Stomach (tissue), 9 donors: ENCODE measurements around the gene ELL2. TPM values are rescaled to one million over a fixed set of nuclear protein-coding genes. Genes with fewer than 3 reads are reported as not detected.
A peak's percentile ranks its signal among the peaks of the same experiment; 100 is the strongest.

ENCODE experiments used
- DNase-seq, 2 donors: peaks; one replicate each; pipeline versions ENCODE4 v3.0.0 to v3.0.0-alpha.2; 2013 to 2019
- H3K27ac ChIP-seq, 5 donors: fragments of 200-600 bp in 4 of 5; sonication (generic) in 4 of 5; one replicate each; pipeline ENCODE4 v1.5.1; 2013 to 2019; ENCODE audit warnings: mild to moderate bottlenecking in 1 of 5, moderate library complexity in 1 of 5
- H3K27me3 ChIP-seq, 3 donors: fragments of 200-600 bp; sonication (generic); one replicate each; pipeline ENCODE4 v1.5.1; 2017 to 2019; ENCODE audit warnings: mixed run types in 1 of 3
- H3K36me3 ChIP-seq, 4 donors: fragments of 200-600 bp; sonication (generic); 1 replicate in 3 of 4; 2 replicates in 1 of 4; pipeline ENCODE4 v1.5.1; 2016 to 2019
- H3K4me1 ChIP-seq, 4 donors: fragments of 200-600 bp; sonication (generic); one replicate each; pipeline ENCODE4 v1.5.1; 2016 to 2019
- H3K4me3 ChIP-seq, 4 donors: fragments of 200-600 bp; sonication (generic) in 3 of 4; one replicate each; pipeline ENCODE4 v1.5.1; 2016 to 2019; ENCODE audit warnings: mild to moderate bottlenecking in 1 of 4
- H3K9me3 ChIP-seq, 4 donors: fragments of 200-600 bp; sonication (generic); one replicate each; pipeline ENCODE4 v1.5.1; 2016 to 2019
- EP300 ChIP-seq: sonication (generic); formaldehyde crosslinking; IDR thresholded peaks from one replicate; pipeline ENCODE4 v1.6.1; 2017; ENCODE audit warnings: antibody characterized with exemption
- POLR2A ChIP-seq, 4 donors: fragments of 450-650 bp; IDR thresholded peaks; one replicate each; pipeline ENCODE4 v1.6.1; 2016; ENCODE audit warnings: antibody characterized with exemption in 4 of 4, control low read depth in 2 of 4, mild to moderate bottlenecking in 1 of 4, moderate library complexity in 1 of 4
- POLR2AphosphoS5 ChIP-seq, 3 donors: sonication (generic); formaldehyde crosslinking; IDR thresholded peaks; one replicate each; pipeline ENCODE4 v1.6.1; 2016; ENCODE audit warnings: antibody characterized with exemption in 3 of 3
- WGBS, 5 donors: extraction: QIAGEN DNeasy Blood & Tissue Kit in 3 of 5; methylation state at CpG; one replicate each; pipeline versions ENCODE4 v1.1.5 to v1.1.7; 2013 to 2018; 5-methylcytosine and 5-hydroxymethylcytosine counted together
- intact Hi-C: fragments of 100-400 bp; cut with DNase I; formaldehyde crosslinking; loops from one replicate; pipeline ENCODE4 v1.15.1; 2023; ENCODE audit warnings: low total_unique reads
- polyA plus RNA-seq, 3 donors: library from polyadenylated mRNA; stranded (reverse); fragments of 200-250 nt; gene quantifications; one replicate each; pipeline ENCODE4 v1.2.3, GENCODE V29; 2013
- total RNA-seq, 5 donors: library from RNA; depleted of rRNA; stranded (reverse); fragments of >200 nt; gene quantifications; one replicate each; pipeline versions ENCODE4 v1.1.0 to v1.2.3, GENCODE V29; 2014 to 2016
- TF ChIP-seq, protein P1 (sequence below), 7 experiments: fragments of 450-650 bp in 4 of 7; fragments of 200-600 bp in 3 of 7; sonication (generic) in 3 of 7; IDR thresholded peaks; one replicate each; pipeline ENCODE4 v1.5.1; 2016 to 2019; ENCODE audit warnings: antibody characterized with exemption in 7 of 7, control low read depth in 2 of 7, mild to moderate bottlenecking in 1 of 7
- donor health status: healthy with polysubstance abuse.
- donor health status: Bipolar disorder and iron deficiency.
- donor health status: healthy.

Gene ELL2
- total and polyA plus RNA-seq, 8 donors: 24.7 to 279 (median 98.0) TPM

GRCh38 chr5:95966005-95966404 is 4.4 kb upstream of the ELL2 start:
- no peak for DNase-seq
- 33 to 72% (median 43%) methylated on average over 2 of the region's 2 CpGs for WGBS, 5 donors
- Histone ChIP-seq H3K27me3 (no peaks in the 10 kb centered on the region), H3K9me3 (peaks cover 0 to 6% (median 0%) of the 10 kb centered on the region in 4 donors), H3K4me1 (peaks cover 0 to 29% (median 16%) of the 10 kb centered on the region in 4 donors), H3K27ac (peak overlapping the region in 4 of 5 donors; percentile 7 to 100 (median 30)), H3K36me3 (no peaks in the 10 kb centered on the region), H3K4me3 (no peak overlapping the region)
- intact Hi-C loops: no loop called here
- TF ChIP-seq POLR2AphosphoS5 (IDR thresholded peaks at IDR 0.05): no peak

- Histone ChIP-seq H3K4me1 (peaks cover 0 to 39% (median 22%) of the 10 kb centered on the region in 4 donors), H3K36me3 (no peaks in the 10 kb centered on the region), H3K27ac (peak overlapping the region in 3 of 5 donors; percentile 11 to 100 (median 99)), H3K27me3 (no peaks in the 10 kb centered on the region), H3K9me3 (no peaks in the 10 kb centered on the region), H3K4me3 (no peak overlapping the region)
- DNase-seq: peak in 1 of 2 donors; percentile 40
- 60 to 72% (median 62%) methylated on average over 8 of the region's 8 CpGs for WGBS, 5 donors
- intact Hi-C loops: no loop called here
- TF ChIP-seq EP300 (no peak), POLR2A (IDR thresholded peaks at IDR 0.05) (no peak), POLR2AphosphoS5 (IDR thresholded peaks at IDR 0.05) (no peak)
- TF ChIP-seq, protein P1, sequence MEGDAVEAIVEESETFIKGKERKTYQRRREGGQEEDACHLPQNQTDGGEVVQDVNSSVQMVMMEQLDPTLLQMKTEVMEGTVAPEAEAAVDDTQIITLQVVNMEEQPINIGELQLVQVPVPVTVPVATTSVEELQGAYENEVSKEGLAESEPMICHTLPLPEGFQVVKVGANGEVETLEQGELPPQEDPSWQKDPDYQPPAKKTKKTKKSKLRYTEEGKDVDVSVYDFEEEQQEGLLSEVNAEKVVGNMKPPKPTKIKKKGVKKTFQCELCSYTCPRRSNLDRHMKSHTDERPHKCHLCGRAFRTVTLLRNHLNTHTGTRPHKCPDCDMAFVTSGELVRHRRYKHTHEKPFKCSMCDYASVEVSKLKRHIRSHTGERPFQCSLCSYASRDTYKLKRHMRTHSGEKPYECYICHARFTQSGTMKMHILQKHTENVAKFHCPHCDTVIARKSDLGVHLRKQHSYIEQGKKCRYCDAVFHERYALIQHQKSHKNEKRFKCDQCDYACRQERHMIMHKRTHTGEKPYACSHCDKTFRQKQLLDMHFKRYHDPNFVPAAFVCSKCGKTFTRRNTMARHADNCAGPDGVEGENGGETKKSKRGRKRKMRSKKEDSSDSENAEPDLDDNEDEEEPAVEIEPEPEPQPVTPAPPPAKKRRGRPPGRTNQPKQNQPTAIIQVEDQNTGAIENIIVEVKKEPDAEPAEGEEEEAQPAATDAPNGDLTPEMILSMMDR (IDR thresholded peaks at IDR 0.05): no peak
Measured at GRCh38 chr5:95963650-95964410, 2.2 kb upstream of the ELL2 start.

GRCh38 chr5:95962785-95963184 is 1.1 kb upstream of the ELL2 start:
- intact Hi-C loops: no loop called here
- Histone ChIP-seq H3K27ac (peak overlapping the region; percentile 64 to 100 (median 99)), H3K27me3 (no peaks in the 10 kb centered on the region), H3K36me3 (no peaks in the 10 kb centered on the region), H3K9me3 (no peaks in the 10 kb centered on the region), H3K4me1 (peaks cover 7 to 49% (median 29%) of the 10 kb centered on the region in 4 donors), H3K4me3 (peak overlapping the region in 3 of 4 donors; percentile 78 to 91 (median 89))
- 47 to 62% (median 51%) methylated on average over 6 of the region's 6 CpGs for WGBS, 5 donors
- peak in 1 of 2 donors; percentile 39 for DNase-seq
- TF ChIP-seq, protein P1 (IDR thresholded peaks at IDR 0.05): no peak
- TF ChIP-seq POLR2AphosphoS5 (IDR thresholded peaks at IDR 0.05) (no peak), EP300 (no peak), POLR2A (IDR thresholded peaks at IDR 0.05) (no peak)

- WGBS, 5 donors: 41 to 56% (median 46%) methylated on average over 8 of the region's 8 CpGs
- no peaks in the 10 kb centered on the region for H3K9me3 ChIP-seq
- H3K36me3 ChIP-seq: no peaks in the 10 kb centered on the region
- no peak for TF ChIP-seq EP300
- TF ChIP-seq POLR2A (IDR thresholded peaks at IDR 0.05): no peak
- no peak for TF ChIP-seq POLR2AphosphoS5 (IDR thresholded peaks at IDR 0.05)
- TF ChIP-seq, protein P1 (IDR thresholded peaks at IDR 0.05): no peak
- H3K4me1 ChIP-seq: peaks cover 9 to 53% (median 32%) of the 10 kb centered on the region in 4 donors
- H3K27me3 ChIP-seq: no peaks in the 10 kb centered on the region
- H3K4me3 ChIP-seq: peak overlapping the region; percentile 78 to 91 (median 86)
- intact Hi-C loops: no loop called here
- DNase-seq: no peak
- H3K27ac ChIP-seq: peak overlapping the region; percentile 80 to 100 (median 99)
Measured at GRCh38 chr5:95962475-95962773, 773 bp upstream of the ELL2 start.
